ENCODE data around the gene ZBED1.

Gene ZBED1

DNA sequence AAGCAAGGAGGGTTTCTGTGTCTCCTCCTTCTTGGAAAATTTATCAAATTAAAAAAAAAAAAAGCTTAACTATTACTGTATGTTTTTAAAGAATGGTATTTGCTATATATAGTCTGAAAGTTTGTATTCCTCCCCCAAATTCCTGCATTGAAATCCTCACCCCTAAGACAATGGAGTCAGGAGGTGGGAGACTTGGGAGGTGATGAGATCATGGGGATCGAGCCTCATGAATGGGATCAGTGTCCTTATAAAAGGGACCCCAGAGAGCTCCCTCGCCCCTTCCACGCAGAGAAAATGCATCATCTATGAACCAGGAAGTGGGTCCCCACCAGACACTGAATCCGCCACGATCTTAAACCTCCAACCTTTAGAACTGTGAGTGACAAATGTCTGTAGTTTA is 50.1 kb downstream of the ZBED1 start:
- no peak for DNase-seq

DNA sequence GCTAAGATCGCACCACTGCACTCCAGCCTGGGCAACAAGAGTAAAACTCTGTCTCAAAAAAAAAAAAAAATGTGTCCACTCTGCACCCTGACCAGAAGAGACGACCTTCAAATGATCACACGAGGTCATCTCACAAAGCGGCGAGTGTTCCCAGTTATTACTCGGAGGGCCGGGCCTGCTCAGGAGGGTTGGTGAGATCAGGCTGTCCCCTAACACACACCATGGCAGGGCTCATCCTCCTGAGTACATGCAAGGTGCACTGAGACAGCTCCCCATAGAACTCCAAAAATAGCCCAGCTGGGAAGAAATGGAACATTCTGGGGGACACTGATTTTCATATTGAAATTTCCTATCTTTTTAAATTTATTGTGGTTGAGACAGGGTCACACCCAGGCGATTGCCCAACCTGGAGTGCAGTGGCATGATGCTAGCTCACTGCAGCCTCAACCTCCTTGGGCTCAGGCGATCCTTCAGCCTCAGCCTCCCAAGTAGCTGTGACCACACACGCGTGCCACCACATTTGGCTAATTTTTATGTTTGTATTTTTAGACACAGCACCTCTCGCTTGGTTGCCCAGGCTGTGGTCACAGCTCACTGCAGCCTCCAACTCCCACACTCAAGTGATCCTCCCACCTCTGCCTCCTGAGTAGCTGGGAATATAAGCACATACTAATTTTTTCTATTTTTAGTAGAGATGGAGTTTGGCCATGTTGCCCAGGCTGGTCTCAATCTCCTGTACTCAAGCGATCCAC is 51.5 kb downstream of the ZBED1 start:
- DNase-seq, result no peak

GRCh38 chrX:2447484-2447883 is 53.3 kb downstream of the ZBED1 start:
- DNase-seq, result no peak

DNA sequence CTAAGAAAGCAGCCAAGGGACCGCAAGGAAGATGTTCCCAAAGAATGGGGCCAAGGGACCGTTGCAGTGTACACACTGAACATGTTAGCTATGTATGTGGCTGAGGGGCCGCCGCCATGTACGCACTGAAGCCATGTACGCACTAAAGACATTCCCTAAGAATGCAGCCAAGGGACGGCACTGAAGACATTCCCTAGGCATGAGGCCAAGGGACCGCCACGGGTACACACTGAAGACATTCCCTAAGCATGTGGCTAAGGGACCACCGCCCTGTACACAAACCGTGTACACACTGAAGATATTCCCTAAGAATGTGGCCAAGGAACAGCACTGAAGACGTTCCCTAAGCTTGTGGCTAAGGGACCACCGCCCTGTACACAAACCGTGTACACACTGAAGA is 54.0 kb downstream of the ZBED1 start:
- no peak for DNase-seq

DNA sequence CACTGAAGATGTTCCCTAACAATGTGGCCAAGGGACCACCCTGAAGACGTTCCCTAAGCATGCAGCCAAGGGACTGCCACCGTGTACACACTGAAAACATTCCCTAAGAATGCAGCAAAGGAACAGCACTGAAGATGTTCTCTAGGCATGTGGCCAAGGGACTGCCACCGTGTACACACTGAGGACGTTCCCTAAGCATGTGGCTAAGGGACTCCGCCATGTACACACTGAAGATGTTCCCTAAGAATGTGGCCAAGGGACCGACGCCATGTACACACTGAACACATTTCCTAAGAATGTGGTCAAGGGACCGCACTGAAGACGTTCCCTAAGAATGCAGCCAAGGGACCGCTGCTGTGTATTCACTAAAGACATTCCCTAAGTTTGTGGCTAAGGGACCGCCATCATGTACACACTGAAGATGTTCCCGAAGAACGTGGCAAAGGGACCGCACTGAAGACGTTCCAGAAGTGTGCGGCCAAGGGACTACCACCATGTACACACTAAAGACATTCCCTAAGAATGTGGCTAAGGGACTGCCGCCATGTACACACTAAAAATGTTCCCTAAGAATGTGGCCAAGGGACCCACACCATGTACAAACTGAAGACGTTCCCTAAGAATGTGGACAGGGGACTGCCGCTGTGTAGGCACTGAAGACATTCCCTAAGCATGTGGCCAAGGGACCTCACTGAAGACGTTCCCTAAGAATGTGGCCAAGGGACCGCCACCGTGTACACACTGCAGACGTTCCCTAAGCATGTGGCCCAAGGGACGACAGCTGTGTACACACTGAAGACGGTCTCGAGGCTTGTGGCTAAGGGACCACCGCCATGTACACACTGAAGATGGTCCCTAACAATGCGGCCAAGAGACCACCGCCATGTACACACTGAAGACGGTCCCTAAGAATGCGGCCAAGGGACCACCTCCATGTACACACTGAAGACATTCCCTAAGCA is 54.8 kb downstream of the ZBED1 start:
- DNase-seq, result no peak

- no peak for DNase-seq
Observed at GRCh38 chrX:2442694-2443093, 58.1 kb downstream of the ZBED1 start.

DNA sequence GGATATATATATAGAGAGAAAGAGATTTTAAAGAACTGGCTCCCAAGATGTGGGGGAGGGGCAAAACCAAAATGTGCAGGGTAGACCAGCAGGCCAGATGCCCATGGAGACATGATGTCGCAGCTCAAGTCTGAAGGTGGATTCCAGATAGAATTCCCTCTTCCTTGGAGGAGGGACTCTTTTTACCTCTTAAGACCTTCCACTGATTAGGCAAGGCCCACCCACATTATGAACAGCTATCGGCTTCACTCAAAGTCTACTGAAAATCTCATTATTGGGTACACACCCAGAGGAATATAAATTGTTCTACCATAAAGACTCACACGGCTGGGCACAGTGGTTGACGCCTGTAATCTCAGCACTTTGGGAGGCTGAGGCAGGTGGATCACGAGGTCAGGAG is 59.3 kb downstream of the ZBED1 start:
- no peak for DNase-seq

- DNase-seq, result no peak
Observed at GRCh38 chrX:2439613-2440012, 61.2 kb downstream of the ZBED1 start.
